H1 (cell line): ENCODE data around the gene NKAIN1. TPM values are rescaled to one million over a fixed set of nuclear protein-coding genes. Genes with fewer than 3 reads are reported as not detected.

ENCODE experiments used
- CTCF ChIA-PET: fragments of 300-600 bp; sonication (Branson Sonifier 250); formaldehyde crosslinking; loops from one replicate; lab custom pipeline; 2021; ENCODE audit not compliant: partially characterized antibody; lab: Charles Lee
- POLR2A ChIA-PET: fragments of 300-600 bp; sonication (Branson Sonifier 250); formaldehyde crosslinking; loops from one replicate; lab custom pipeline; 2021; ENCODE audit warnings: inconsistent platforms; ENCODE audit not compliant: partially characterized antibody; lab: Charles Lee
- DNase-seq, 2 experiments: peaks; one replicate each; pipeline versions ENCODE4 v3.0.0 to v3.0.0-alpha.2; 2010 to 2022; ENCODE audit warnings: low spot score in 2 of 2, low read depth in 1 of 2, mixed read lengths in 1 of 2
- FAIRE-seq: peaks from 2 replicates; lab custom pipeline; 2011; peaks lifted over from hg19 to GRCh38; lab: Jason Lieb, UNC
- H2AFZ ChIP-seq: 2 replicates; pipeline ENCODE4 v1.8.1; 2012; ENCODE audit warnings: low read length, inconsistent platforms
- H2AK5ac ChIP-seq: 2 replicates; pipeline ENCODE4 v1.6.1; 2013; ENCODE audit warnings: low read depth, low read length
- H2BK120ac ChIP-seq: replicated peaks from 2 replicates; pipeline ENCODE3; 2013; ENCODE audit warnings: low read depth, low read length, inconsistent platforms
- H2BK12ac ChIP-seq: 2 replicates; pipeline ENCODE4 v1.6.1; 2013; ENCODE audit warnings: low read depth, low read length
- H2BK15ac ChIP-seq: 2 replicates; pipeline ENCODE4 v1.6.1; 2013; ENCODE audit warnings: low read length
- H2BK20ac ChIP-seq: 2 replicates; pipeline ENCODE4 v1.6.1; 2013; ENCODE audit warnings: low read length
- H2BK5ac ChIP-seq: 2 replicates; pipeline ENCODE4 v1.6.1; 2013; ENCODE audit warnings: low read depth, low read length
- H3K14ac ChIP-seq: 2 replicates; pipeline ENCODE4 v1.6.1; 2013; ENCODE audit warnings: inconsistent platforms; ENCODE audit not compliant: insufficient read length
- H3K18ac ChIP-seq: 2 replicates; pipeline ENCODE4 v1.6.1; 2013; ENCODE audit warnings: low read length; ENCODE audit errors: extremely low read depth
- H3K23ac ChIP-seq: 2 replicates; pipeline ENCODE4 v1.6.1; 2013; ENCODE audit warnings: inconsistent platforms; ENCODE audit not compliant: insufficient read length
- H3K23me2 ChIP-seq: 2 replicates; pipeline ENCODE4 v1.6.1; 2013; ENCODE audit warnings: low read depth, low read length
- H3K27ac ChIP-seq: 2 replicates; pipeline ENCODE4 v1.6.1; 2011; ENCODE audit warnings: low read depth, low read length, inconsistent platforms
- H3K27me3 ChIP-seq, 4 experiments: replicated peaks in 1 of 4; 1 replicate in 1 of 4; 2 replicates in 3 of 4; pipeline versions ENCODE4 v1.6.1 to v1.8.1; 2011 to 2013; ENCODE audit warnings: low read length in 3 of 4, mild to moderate bottlenecking in 3 of 4, inconsistent platforms in 2 of 4, mixed read lengths in 2 of 4, moderate library complexity in 1 of 4; ENCODE audit not compliant: control insufficient read depth in 3 of 4, insufficient read depth in 3 of 4; ENCODE audit errors: extremely low read depth in 1 of 4
- H3K36me3 ChIP-seq, 4 experiments: 2 replicates each; pipeline versions ENCODE4 v1.6.1 to v1.8.1; 2011 to 2013; ENCODE audit warnings: mild to moderate bottlenecking in 4 of 4, low read length in 3 of 4, moderate library complexity in 2 of 4, control low read depth in 1 of 4, inconsistent platforms in 1 of 4; ENCODE audit not compliant: insufficient read depth in 4 of 4, control insufficient read depth in 2 of 4
- H3K4ac ChIP-seq: replicated peaks from 2 replicates; pipeline ENCODE3; 2013; ENCODE audit warnings: low read length, low read depth, mixed read lengths, inconsistent platforms; ENCODE audit not compliant: insufficient read length
- H3K4me1 ChIP-seq, 4 experiments: replicated peaks in 1 of 4; 1 replicate in 1 of 4; 2 replicates in 3 of 4; pipeline versions ENCODE4 v1.6.1 to v1.8.1; 2011 to 2013; ENCODE audit warnings: low read length in 3 of 4, inconsistent platforms in 2 of 4, mixed read lengths in 1 of 4; ENCODE audit not compliant: insufficient read depth in 4 of 4, control insufficient read depth in 3 of 4
- H3K4me2 ChIP-seq, 2 experiments: 2 replicates each; pipeline versions ENCODE4 v1.6.1 to v1.8.1; 2011 to 2013; ENCODE audit warnings: low read depth in 2 of 2, low read length in 2 of 2, control low read depth in 1 of 2, inconsistent platforms in 1 of 2, mild to moderate bottlenecking in 1 of 2; ENCODE audit not compliant: insufficient read depth in 1 of 2
- H3K4me3 ChIP-seq, 4 experiments: fragments of 200-600, 300-600 bp in 1 of 4; sonication (generic), shearing (Covaris generic), sonication (Bioruptor Twin) in 1 of 4; 2 replicates each; pipeline versions ENCODE4 v1.5.1 to v1.8.1; 2011 to 2016; ENCODE audit warnings: low read length in 4 of 4, low read depth in 3 of 4, control low read depth in 2 of 4, inconsistent platforms in 2 of 4, mild to moderate bottlenecking in 2 of 4, mixed read lengths in 1 of 4, moderate library complexity in 1 of 4; ENCODE audit not compliant: insufficient read depth in 2 of 4; ENCODE audit errors: extremely low read depth in 1 of 4
- H3K56ac ChIP-seq: replicated peaks from 2 replicates; pipeline ENCODE3; 2013; ENCODE audit warnings: low read depth, mild to moderate bottlenecking, mixed read lengths, low read length, inconsistent platforms; ENCODE audit not compliant: insufficient read length
- H3K79me1 ChIP-seq: 2 replicates; pipeline ENCODE4 v1.6.1; 2013; ENCODE audit warnings: low read depth, low read length, control low read depth
- H3K79me2 ChIP-seq, 2 experiments: 2 replicates each; pipeline versions ENCODE4 v1.6.1 to v1.8.1; 2012 to 2013; ENCODE audit warnings: low read length in 2 of 2, mild to moderate bottlenecking in 2 of 2, inconsistent platforms in 1 of 2; ENCODE audit not compliant: insufficient read depth in 2 of 2, control insufficient read depth in 1 of 2
- H3K9ac ChIP-seq, 4 experiments: replicated peaks in 1 of 4; 1 replicate in 1 of 4; 2 replicates in 3 of 4; pipeline versions ENCODE4 v1.6.1 to v1.8.1; 2011 to 2013; ENCODE audit warnings: low read depth in 3 of 4, low read length in 3 of 4, control low read depth in 2 of 4, mild to moderate bottlenecking in 2 of 4, moderate library complexity in 2 of 4, inconsistent platforms in 1 of 4; ENCODE audit errors: extremely low read depth in 1 of 4
- H3K9me3 ChIP-seq, 2 experiments: 2 replicates each; pipeline versions ENCODE4 v1.6.1 to v1.8.1; 2012 to 2013; ENCODE audit warnings: mild to moderate bottlenecking in 2 of 2, moderate library complexity in 2 of 2, control low read depth in 1 of 2, inconsistent platforms in 1 of 2, low read depth in 1 of 2, low read length in 1 of 2, mixed read lengths in 1 of 2; ENCODE audit not compliant: insufficient read depth in 2 of 2
- H4K20me1 ChIP-seq, 2 experiments: replicated peaks in 1 of 2; 2 replicates each; pipeline versions ENCODE3 to v1.8.1; 2011 to 2013; ENCODE audit warnings: inconsistent platforms in 2 of 2, low read length in 2 of 2, mild to moderate bottlenecking in 1 of 2; ENCODE audit not compliant: insufficient read depth in 2 of 2, control insufficient read depth in 1 of 2
- H4K5ac ChIP-seq: 2 replicates; pipeline ENCODE4 v1.6.1; 2013; ENCODE audit warnings: low read length, low read depth, mixed read lengths, inconsistent platforms; ENCODE audit not compliant: insufficient read length
- H4K8ac ChIP-seq: 2 replicates; pipeline ENCODE4 v1.8.0; 2013; ENCODE audit warnings: mild to moderate bottlenecking, moderate library complexity, low read length, inconsistent platforms; ENCODE audit not compliant: insufficient read depth; ENCODE audit errors: extremely low read depth
- H4K91ac ChIP-seq: replicated peaks from 2 replicates; pipeline ENCODE3; 2013; ENCODE audit warnings: low read length, mixed read lengths, inconsistent platforms; ENCODE audit not compliant: insufficient read length
- ATF2 ChIP-seq: IDR thresholded peaks from 2 replicates; pipeline ENCODE4 v1.6.1; 2012; ENCODE audit warnings: low read length, inconsistent platforms
- BCL11A ChIP-seq, 2 experiments: IDR thresholded peaks; one replicate each; pipeline ENCODE4 v1.6.1; 2011; ENCODE audit warnings: low read depth in 2 of 2, low read length in 2 of 2, mild to moderate bottlenecking in 2 of 2
- CHD1 ChIP-seq: IDR thresholded peaks from 2 replicates; pipeline ENCODE4 v1.6.1; 2012; ENCODE audit warnings: low read depth, low read length, improper control_type of control experiment
- JUN ChIP-seq: IDR thresholded peaks from 2 replicates; pipeline ENCODE4 v1.6.1; 2011; ENCODE audit warnings: low read depth, mild to moderate bottlenecking, improper control_type of control experiment, low read length
- PHF8 ChIP-seq: fragments of 200-600 bp; sonication (generic); conservative IDR thresholded peaks from 2 replicates; pipeline ENCODE4 v1.7.1; 2012; ENCODE audit warnings: low read depth, mild to moderate bottlenecking, inconsistent platforms, low read length, moderate library complexity
- RBBP5 ChIP-seq: IDR thresholded peaks from 2 replicates; pipeline ENCODE4 v1.7.1; 2012; ENCODE audit warnings: low read depth, mild to moderate bottlenecking, inconsistent platforms, low read length, moderate library complexity, borderline replicate concordance
- RXRA ChIP-seq: IDR thresholded peaks from 2 replicates; pipeline ENCODE4 v1.6.1; 2011; ENCODE audit warnings: low read depth, mild to moderate bottlenecking, low read length, moderate library complexity; ENCODE audit not compliant: insufficient read depth
- SIRT6 ChIP-seq: IDR thresholded peaks from one replicate; pipeline ENCODE4 v1.7.1; 2012; ENCODE audit warnings: low read length, inconsistent platforms
- TAF7 ChIP-seq: optimal IDR thresholded peaks from 2 replicates; pipeline ENCODE3; 2011; ENCODE audit warnings: low read depth, mild to moderate bottlenecking, inconsistent platforms, low read length, moderate library complexity, borderline replicate concordance
- TEAD4 ChIP-seq: IDR thresholded peaks from 2 replicates; pipeline ENCODE4 v1.6.1; 2012; ENCODE audit warnings: low read depth, low read length, inconsistent platforms, mixed read lengths
- USF2 ChIP-seq: IDR thresholded peaks from 2 replicates; pipeline ENCODE4 v1.6.1; 2011; ENCODE audit warnings: low read length, improper control_type of control experiment
- WGBS, 2 experiments: shearing (Covaris generic) in 1 of 2; methylation state at CpG; one replicate each; pipeline versions ENCODE4 v1.1.6 to v1.1.7; 2013 to 2015; ENCODE audit warnings: low lambda C conversion rate in 2 of 2, mixed read lengths in 2 of 2, inconsistent platforms in 1 of 2, low coverage in 1 of 2, missing lambda C conversion rate in 1 of 2; ENCODE audit not compliant: insufficient replicate concordance in 2 of 2, insufficient coverage in 1 of 2, insufficient read length in 1 of 2; ENCODE audit errors: extremely low coverage in 1 of 2, missing lambda C conversion rate in 1 of 2; 5-methylcytosine and 5-hydroxymethylcytosine counted together
- polyA plus RNA-seq, 7 experiments: library from polyadenylated mRNA; depleted of rRNA in 3 of 7; stranded (reverse) in 5 of 7; unstranded in 2 of 7; fragments of >200 nt in 5 of 7; fragments of 200-250 nt in 2 of 7; gene quantifications; 1 replicate in 5 of 7; 2 replicates in 1 of 7; 4 replicates in 1 of 7; pipeline versions ENCODE4 v1.2.1 to v1.2.3, GENCODE V29; 2011 to 2013; ENCODE audit warnings: missing spikeins in 2 of 7, mixed read lengths in 2 of 7
- total RNA-seq: library from RNA; stranded (reverse); fragmentation: NEBNext Ultra II Directional; extraction: Animal tissue kit (Norgen Biotek cat#: 25700); gene quantifications from 2 replicates; pipeline ENCODE4 v1.2.1, GENCODE V29; 2021

Gene NKAIN1
- total and polyA plus RNA-seq, 2 of the 8 experiments (the other 6 are each of a cell fraction or from before 2014, with no cell fraction given): 59.3 to 66.9 TPM

- Histone ChIP-seq H2BK120ac (no peak overlapping the region), H3K36me3 (peaks cover 22 to 73% (median 52%) of the 10 kb centered on the region in 4 experiments), H2AK5ac (no peak overlapping the region), H3K27me3 (no peaks in the 10 kb centered on the region), H3K9me3 (no peaks in the 10 kb centered on the region), H4K20me1 (peaks cover 0 to 2% of the 10 kb centered on the region in 2 experiments), H3K56ac (no peak overlapping the region), H3K4me2 (no peak overlapping the region), H3K4me1 (no peaks in the 10 kb centered on the region), H3K9ac (no peak overlapping the region), H3K4ac (no peak overlapping the region), H2AFZ (no peak overlapping the region), H3K23me2 (no peaks in the 10 kb centered on the region), H3K18ac (no peak overlapping the region), H3K4me3 (no peak overlapping the region), H2BK5ac (no peak overlapping the region), H4K5ac (no peak overlapping the region), H3K14ac (no peak overlapping the region), H3K23ac (no peak overlapping the region), H3K27ac (no peak overlapping the region), H4K8ac (no peak overlapping the region), H2BK15ac (no peak overlapping the region), H3K79me1 (peaks cover 2% of the 10 kb centered on the region; the same call in 1 of the 2 replicates), H4K91ac (no peak overlapping the region), H2BK20ac (no peak overlapping the region), H2BK12ac (no peak overlapping the region), H3K79me2 (peaks cover 0 to 8% of the 10 kb centered on the region in 2 experiments; a peak in 1 of 4 replicates)
- 89% methylated on average over 3 of the region's 3 CpGs; no CpG with 5 or more reads in 1 of the 2 experiments for WGBS, 2 experiments
- ChIA-PET POLR2A (interaction anchor here (1.1 to 4.4 kb wide), 6 partner anchors 9 to 24 kb away, joined by 3 to 18 read pairs (median 6); partner anchors contain the start of genes SNRNP40 and ZCCHC17), CTCF (interaction anchor here (1.0 to 2.7 kb wide), 5 partner anchors 9 to 88 kb away, joined by 4 to 18 read pairs (median 6); no protein-coding TSS in a partner anchor)
- FAIRE-seq (no peak), DNase-seq (no peak)
- TF ChIP-seq RXRA (no peak), SIRT6 (no peak), USF2 (no peak), RBBP5 (no peak), CHD1 (no peak), JUN (no peak), ATF2 (no peak), BCL11A (IDR thresholded peaks at IDR 0.05; ENCODE audit: low read depth in 2 of 2, low read length in 2 of 2) (no peak), TEAD4 (no peak), TAF7 (no peak), PHF8 (no peak)
These were observed 32.7 kb upstream of the NKAIN1 start for GRCh38 chr1:31272369-31272768.
